ENCODE results near the gene LOXL4.

The LOXL4 gene

DNA sequence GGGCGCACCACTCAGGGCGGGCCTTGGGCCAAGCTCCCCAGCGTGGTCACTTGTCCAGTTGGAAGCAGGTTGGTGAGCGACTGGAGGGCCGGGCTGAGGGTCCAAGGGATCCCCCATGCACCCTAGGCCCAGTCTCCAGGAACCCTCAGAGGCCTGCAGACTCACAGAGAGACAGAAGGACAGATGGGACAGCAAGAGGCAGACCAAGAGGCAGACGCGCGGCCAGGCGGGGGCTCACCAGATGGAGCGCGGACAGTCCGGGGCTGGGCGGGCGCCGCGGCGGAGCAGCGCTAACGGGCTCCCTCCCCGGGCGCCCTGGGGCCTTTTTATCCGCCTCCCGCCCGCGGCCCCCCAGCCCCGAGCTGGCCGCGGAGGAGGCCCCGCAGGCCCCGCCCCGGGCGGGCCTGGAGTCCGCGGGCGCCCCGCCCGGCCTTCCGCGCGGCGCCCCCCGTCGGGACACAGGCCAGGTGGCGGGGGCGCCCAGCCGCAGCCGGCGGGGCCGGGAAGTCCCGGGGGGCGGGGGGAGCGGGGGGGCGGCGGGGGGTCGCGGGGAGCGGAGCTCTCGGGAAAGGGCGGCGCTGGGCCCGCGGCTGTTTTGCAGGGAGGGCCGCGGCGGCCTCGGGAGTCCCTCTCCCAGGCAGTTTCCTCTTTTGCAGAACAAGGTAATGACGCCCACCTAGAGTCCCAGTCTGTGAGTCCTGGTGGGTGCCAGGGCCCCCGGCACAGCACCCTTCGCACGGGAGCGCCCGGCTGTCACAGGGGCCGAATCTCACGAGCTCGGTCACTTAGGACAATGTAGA, at the start of gene LOXL4:
LOXL4 (minus strand) TSS at position 301 of the 800 bp plus-strand sequence. CDS start 5,175 bp downstream, outside the sequence.
- no peak for DNase-seq

- DNase-seq = no peak
Measured at GRCh38 chr10:98316661-98317060, 48.7 kb upstream of the LOXL4 start.

DNA sequence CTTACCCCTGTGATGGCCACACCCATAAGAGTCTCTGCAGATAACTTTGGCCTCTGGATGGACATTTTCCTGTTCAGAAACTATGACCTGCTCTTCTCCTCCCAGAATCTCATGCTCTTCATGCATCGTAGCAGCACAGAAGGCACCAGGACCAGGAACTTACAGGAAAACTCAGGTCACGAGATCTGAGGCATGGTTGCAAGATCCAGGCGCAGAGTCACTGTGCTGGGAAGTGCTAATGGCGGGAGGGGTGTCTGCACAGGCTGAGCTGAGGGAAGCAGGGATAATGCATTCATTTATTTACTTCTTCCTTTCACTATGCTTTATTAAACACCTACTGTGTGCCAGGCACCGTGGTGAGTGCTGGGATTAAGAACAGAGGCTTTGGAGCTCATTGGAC, 48.2 kb upstream of the LOXL4 start:
- no peak for DNase-seq

DNA sequence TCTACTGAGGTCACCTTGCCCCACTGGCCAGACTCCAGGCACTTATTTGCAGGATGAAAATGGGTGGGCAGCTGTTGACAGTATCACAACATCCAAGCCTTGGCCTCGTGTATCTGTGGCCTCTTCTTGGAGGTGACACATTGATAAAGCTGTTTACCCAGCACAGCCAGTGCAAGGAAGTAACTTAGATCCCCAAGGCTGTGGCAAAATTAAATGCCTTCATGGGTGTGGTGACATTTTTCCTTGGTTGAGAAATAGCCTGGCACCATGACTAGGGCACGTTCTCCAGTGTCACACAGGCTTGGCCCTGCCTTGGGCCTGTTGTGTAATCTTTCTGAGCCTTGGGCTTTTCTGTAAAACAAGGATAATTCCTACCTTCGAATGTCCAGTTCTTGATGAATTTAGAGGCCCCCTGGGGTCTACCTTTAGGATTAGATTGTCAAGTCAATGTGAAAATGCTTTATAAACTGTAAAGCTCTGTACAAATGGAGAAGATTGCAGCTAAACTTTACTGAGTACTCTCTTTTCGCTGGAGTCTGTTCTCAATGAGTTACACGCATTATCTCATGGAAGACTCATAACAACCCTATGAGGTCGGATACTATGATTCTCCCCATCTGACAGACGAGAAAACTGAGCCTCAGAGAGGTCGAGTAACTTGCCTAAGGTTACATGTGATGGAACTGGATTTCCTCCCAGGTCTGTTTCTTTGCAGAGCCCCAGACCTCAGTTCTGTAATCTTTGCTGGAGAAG, 46.7 kb upstream of the LOXL4 start:
- no peak for DNase-seq

GRCh38 chr10:98313598-98313997, 45.6 kb upstream of the LOXL4 start:
- no peak for DNase-seq

DNA sequence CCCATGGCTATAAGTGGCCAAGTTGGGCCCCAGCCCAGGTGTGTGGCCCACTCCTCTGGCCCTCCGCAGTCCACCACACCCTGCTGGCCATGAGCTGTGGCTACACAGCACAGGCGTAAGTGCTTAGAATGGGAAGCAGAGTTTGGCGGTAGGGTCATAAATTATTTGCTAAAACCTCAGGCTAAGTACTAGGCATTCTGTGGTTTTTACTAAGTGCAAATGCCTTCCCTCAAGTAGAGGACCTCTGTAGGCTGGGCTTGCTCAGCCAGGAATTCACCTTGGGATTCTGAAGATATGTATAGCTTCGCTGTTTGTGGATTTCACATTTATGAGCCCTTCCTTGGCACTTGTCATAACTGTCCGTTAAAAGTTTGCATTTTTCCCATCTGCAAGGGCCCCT, 44.8 kb upstream of the LOXL4 start:
- DNase-seq = no peak

DNA sequence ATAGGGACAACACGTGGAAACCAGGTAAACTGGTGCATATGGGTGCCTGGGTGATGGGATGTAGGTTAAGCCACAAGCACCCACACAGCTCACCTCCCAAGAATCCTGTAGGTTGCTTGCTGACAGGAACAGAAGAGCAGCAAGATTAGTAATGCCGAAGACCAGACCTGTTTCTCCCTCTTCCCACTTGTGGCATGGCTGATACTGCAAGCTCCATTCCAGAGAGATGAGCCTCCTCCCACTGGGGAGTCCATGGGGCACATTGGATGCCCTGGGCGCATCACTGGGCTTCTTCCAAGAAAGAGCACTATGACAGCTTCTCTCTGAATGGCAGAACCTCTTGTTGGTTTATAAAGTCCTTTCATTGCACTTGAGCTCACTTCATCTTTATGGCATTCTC, 44.4 kb upstream of the LOXL4 start:
- DNase-seq = no peak

DNA sequence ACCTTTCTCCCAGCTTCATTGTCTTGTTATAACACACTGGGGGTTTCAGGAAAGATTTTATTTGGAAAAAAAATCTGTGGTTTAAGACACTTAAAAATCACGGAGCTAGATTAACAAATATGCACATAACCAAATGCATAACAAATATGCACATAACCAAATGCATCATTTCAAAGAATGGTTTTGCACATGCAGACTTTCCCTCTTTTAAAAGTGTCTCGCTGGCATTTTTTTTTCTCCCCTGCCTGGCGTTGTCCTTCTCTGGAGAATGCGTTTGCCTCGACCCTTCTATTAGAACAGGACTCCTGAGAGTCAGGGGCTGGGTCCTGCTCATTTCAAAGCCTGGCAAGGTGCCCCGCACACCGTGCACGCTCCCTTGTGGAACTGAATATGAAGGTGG, 42.7 kb upstream of the LOXL4 start:
- no peak for DNase-seq

DNA sequence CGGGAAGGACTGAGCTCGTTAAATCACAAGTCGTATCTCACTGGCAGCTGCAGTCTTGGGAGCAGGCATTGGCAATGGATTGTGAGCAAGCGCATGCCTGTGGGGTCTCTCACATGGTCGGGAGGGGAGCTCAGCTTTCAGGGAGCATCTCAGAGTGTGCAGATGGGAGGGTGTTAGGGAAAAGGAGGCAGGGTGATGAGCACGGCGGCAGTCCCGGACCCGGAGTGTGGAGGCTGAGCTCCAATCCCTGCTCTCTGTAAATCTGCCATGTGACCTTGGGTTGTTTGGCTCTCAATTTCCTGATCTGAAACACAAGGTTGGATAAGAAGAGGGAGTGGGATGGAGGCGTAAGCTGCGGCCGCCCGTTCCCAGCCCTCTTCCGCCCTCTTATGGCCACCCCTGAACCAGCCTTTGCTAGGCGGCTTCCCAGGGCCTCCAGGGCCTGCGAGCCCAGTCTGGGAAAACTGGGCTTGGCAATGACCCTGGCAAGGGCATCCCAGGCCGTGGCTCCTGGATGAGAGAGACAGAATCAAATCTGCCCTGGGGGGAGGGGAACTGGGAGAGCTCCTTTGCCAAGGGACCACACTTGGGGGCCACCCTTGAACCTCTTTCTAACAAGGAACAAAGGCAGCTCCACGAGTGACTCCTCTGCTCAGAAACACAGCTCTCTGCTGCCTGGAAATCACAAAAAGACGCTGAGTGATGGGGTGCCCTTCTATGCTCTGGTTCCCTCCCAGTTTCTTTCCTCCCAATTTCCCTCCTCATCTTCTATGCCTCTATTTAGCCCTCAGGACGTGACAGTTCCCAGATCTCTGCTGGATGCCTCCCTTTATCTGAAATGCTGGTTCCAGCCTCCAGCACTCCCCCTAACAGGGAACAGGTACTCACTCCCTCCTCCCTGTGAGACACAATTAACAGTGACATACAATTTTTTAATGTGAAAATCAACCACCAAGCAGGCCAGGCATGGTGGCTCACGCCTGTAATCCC, 41.7 kb upstream of the LOXL4 start:
- no peak for DNase-seq

- DNase-seq = no peak
Measured at GRCh38 chr10:98308669-98309365, 40.8 kb upstream of the LOXL4 start.

DNA sequence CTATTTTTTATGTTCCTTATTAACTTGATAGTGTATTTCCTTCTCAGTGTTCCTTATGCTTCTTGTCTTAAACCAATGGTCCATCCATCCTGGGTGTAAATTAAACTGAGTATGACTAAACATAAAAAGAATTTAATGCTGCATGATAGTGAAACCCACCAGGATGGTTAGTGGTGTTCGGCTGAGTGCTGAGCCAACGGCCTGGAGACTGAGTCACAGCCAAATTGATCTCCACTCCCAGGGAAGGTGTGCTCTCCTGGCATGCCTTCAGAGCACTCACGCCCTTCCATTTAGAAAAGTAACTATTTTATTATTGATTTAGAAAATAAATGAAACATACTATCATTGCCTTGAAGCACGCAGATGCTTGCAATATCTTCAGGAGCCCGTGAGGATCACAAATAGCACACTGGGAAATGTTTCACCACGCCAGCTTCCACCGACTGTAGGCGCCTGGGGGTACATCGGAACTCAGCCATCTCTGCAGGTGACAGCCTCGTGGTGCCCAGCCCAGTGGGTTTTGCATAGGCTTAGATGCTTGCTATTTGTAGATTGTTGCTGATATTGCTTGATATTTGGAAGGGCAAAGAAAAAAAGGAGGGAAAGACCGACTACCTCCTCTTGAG, 40.0 kb upstream of the LOXL4 start:
- DNase-seq = no peak

DNA sequence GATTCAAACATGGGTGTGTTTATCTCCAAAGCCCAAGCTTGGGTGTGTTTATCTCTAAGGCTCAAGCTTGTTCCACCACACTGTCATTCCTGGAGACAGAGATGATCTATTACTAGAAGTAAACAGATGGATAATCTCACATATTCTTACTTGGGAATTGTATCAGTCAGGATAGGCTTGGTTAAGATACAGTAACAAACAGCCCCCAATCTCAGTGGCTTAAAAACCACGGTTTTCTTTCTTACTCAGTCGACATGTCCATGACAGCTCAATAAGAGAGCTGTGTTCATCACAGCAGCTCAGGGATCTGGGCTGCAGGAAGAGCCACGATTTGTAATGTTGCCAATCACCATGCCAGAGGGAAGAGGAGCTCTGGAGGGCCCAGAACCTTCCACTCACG, 38.5 kb upstream of the LOXL4 start:
- DNase-seq = no peak

- no peak for DNase-seq
Measured at GRCh38 chr10:98303569-98303968, 35.6 kb upstream of the LOXL4 start.

DNA sequence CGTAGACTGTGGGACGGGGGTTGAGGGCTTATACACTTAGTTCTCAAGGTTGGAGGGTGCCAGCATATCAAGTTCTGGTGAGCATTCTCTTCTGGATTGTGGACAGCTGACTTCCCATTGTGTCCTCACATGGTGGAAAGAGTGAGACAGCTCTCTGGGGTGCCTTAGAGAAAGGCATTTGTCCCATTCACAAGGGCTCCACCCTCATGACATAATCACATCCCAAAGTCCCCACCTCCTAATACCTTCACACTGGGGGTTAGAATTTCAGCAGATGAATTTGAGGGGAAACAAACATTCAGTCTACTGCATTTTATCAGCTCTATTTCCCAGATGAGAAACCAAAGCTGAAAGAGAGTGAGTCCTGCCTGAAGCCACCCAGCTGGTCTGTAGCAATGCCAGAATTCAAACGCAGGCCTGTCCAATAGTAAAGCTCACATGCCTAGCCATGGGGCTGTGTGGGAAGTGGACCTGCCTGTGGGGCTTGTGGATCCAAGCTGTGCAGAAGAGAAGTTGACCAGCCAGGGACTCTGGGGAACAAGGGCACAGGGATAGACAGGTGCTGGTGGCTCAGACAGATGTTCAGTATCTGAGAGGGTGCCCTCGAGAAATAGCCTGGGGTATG, 34.9 kb upstream of the LOXL4 start:
- DNase-seq = no peak

DNA sequence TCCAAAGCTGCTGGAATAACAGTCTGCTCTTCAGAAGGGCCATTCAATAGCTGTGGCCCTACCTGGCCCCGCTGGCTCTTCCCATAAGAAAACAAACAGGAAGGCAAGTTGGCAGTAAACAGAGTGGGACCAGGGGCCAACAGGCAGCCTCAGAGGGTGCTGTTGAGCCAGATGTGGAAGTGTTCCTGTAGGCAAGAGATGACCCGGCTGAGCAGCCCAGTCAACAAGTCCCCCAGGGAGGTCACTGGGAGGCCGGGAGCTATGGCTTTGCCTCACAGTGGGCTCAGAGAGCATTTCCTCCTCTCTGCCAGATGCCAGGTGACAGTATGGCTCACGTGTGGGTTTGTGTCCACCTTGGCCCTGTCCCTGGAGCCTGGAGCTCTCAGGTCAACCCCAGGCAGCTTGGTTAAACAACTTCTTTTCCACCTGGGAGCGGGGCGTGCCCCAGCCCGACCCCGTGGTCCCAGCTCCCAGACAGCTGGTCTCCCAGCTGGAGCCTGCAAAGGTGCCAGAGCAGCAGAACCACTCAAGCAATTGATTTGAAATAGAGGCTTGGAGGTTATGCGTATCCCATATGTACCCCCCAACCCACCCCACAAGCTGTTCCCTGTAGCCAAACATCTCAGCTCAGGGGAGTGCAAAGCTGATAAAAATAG, 33.8 kb upstream of the LOXL4 start:
- DNase-seq = no peak

GRCh38 chr10:98300526-98301229, 32.7 kb upstream of the LOXL4 start:
- no peak for DNase-seq

GRCh38 chr10:98299341-98299740, 31.3 kb upstream of the LOXL4 start:
- DNase-seq = no peak

- DNase-seq = no peak
Measured at GRCh38 chr10:98296524-98296923, 28.5 kb upstream of the LOXL4 start.

DNA sequence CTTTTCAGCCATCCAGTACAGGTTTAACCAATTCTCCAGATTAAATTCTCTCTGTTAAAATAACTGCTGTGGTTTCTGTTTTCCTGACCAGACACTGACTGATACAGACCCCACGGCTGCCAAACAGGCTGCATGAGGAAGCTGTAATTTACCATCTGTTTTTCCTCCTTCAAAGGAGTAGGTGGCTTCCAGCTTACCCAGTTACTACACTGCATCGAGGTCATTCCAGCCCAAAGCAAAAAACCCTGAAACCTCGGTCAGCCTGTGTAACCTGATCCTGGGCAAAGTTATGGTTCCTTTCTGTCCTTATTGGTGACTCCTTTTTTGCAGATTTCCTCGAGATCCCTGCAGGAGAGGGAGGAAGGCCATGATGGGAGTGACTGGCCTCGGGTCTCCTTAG, 27.9 kb upstream of the LOXL4 start:
- no peak for DNase-seq

DNA sequence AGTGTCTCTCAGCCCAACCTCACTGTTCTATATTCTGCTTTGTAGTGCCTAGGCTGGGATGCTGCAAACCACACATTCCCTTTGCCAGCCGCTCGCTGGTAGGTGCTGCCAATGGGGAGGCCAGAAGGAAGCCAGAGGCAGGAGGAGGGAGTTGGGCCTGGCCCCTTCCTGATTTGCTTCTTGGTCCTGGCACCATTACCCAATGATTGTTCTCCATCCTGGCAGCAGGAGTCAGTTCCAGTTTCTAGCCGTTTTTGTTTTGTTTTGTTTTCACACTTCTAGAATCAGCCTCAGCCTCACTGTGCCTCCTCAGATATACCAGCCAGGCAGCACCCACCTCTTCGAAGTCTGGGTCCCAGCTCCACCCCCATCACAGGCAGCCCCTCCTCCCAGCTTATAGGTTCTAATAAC, 27.4 kb upstream of the LOXL4 start:
- DNase-seq = no peak
